ENCODE data around the gene UQCC2.

Gene UQCC2

DNA sequence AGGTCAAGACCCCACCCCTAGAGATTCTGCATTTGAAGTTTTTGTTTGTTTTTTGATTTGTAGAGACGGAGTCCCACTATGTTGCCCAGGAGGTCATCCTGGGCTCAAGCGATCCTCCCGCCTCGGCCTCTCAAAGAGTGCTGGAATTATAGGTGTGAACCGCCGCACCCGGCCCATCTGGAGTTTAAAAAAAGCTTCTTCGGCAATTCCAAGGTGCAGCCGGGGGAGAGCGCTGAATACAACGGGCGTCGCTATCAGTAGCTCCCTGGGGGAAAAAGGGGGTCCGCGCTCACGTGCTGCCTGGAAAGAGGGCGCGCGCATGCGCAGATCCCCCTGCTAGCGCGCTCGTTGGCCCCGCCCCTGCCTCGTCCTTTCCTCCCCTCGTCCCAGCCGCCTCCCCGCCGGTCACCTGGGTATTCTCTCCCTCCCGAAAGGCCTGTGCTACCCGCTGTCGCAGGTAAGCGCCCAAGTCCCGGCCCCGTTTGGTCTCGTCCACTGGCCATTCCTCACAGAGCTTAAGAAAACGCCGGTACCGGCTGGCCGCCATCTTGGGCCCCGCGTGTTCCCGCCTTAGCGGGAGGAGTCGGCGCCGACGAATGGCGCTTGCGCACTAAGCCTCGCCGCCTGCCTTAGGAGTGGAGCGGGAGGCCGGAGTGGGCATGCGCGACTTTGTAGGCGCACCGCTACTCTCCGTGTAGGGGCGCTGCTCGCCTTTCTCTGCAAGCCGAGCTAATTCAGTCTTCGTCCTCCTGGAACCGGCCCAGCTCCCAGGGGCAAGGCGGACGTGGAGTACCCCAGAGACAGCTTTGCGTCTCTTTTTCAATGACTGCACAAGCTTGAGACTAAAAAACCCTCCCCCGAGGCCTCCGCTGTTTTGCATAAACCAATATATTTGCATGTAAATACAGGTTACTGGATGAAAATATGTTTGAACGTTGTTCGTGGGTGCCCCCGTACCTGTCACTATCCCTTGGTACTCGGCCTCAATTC, at the start of gene UQCC2:
UQCC2 (minus strand) TSS at position 561 of the 990 bp plus-strand sequence; CDS start at position 547, 14 bp downstream.
- peak; percentile 96 for DNase-seq (ENCODE audit: low read depth in 2 of 2)

DNA sequence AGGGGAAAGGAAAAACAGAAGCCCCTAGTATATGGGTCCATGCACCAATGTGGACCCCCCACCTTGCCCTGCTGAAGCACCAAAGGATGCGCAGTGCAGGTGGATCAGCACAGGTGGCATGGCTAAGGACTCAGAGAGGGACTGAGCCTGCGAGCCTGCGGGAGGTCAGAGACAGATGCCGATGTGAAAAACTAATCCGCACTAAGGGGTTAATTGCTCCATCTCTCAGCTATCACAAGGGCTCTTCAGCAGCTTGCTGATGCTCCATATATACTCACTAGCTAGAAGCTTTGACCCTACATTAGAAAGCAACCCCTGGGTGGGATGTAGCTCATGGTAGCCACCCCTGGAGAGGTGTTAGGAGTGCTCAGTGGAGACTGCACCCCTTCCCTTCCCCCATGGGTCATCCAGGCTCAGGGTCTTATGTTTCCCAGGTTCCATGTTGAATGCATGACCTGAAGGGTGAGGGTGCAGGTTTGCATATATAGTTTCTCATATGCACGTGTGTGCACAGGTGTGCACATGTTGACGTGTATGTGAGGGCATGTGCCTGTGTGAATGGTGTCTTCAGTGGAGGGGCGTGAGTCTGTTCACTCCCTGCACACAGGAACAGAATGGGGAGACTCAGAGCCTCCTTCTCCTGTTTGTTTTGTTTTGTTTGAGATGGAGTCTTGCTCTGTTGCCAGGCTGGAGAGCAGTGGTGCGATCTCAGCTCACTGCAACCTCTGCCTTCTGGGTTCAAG, 48.6 kb upstream of the UQCC2 start:
- DNase-seq (ENCODE audit: low read depth in 2 of 2) = no peak

DNA sequence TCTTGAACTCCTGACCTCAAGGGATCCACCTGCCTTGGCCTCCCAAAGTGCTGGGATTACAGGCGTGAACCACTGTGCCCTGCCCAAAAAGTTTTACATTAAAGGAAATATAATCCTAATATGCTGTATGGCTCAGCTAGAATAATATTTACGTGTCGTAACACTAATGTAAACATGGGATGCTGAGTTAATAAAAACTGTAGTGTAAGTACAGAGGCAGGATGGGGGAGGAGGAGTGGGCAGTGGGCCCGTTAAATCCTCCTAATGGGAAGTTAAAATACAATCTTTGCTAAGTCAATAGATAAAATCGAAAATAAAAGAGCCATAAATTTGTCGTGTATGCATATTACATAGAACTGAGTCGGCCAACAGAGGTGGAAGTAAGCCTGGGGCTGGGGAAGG, 47.3 kb upstream of the UQCC2 start:
- DNase-seq (ENCODE audit: low read depth in 2 of 2) = no peak

DNA sequence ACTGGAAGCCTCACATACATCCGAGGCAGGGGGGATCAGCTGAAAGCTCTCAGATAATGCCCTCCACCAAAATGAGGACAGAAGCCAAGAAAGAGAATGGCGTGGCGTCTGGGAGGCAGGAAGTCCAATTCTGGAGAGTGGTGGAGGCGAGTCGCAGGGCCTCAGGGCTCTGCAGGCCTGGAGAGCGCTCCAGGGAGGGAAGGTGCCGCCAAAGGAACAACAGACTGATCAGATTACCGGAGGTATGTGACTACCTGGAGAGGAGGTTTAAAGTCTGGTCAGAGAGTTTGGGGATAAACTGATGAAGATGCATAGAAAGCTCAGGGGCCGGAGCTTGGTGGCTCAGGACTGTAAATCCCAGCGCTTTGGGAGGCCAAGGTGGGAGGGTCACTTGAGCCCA, 46.4 kb upstream of the UQCC2 start:
- DNase-seq (ENCODE audit: low read depth in 2 of 2) = no peak

DNA sequence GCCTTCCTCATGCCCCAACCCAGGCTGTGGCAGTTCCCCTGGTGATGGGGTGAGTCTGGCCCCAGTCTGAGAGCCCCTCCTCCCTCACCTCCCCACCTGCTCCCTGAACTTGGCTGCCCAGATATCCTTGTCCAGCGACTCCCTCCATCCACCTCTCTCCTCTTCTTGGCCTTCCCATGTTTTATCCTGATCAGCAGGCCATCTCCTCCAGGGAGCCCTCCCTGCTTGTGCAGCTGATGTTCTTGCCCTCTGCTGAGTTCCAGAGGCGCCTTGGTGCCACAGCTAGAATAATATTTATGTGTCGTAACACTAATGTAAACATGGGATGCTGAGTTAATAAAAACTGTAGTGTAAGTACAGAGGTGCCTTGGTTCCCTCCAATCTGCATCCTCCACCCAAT, 45.6 kb upstream of the UQCC2 start:
- DNase-seq (ENCODE audit: low read depth in 2 of 2) = no peak

DNA sequence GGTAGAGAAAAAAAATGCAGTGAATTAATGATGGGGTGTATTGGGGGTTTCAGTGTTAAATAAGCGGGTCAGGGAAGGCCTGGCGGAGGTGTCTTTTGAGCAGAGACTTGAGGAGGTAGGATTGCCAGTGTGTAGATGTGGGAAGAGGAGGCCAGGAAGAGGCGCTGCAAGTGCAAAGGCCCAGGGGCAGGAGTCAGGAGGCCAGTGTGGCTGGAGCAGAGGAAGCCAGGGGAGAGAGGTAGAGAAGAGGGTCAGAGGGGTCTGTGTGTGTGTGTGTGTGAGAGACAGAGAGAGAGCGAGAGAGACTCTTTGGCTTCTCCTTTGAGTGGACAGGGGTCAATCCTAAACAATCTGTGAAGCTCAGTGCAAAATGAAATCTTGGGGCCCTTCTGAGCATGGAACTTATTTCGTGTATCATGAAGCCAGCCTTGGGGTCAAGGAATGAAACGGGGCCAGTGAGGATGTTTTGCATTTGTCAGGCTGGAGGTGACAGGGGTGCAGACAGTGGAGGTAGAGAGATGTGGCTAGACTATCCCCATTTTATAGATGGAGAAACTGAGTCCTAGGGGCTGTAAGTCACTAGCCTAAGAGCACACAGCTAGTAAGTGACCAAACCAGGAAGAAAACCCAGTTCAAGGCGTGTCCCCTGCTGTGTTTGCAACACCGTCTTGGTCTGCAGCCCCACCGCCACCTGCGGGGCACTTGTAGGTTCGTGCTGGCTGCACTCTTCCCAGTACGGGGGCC, 44.9 kb upstream of the UQCC2 start:
- no peak for DNase-seq (ENCODE audit: low read depth in 2 of 2)

DNA sequence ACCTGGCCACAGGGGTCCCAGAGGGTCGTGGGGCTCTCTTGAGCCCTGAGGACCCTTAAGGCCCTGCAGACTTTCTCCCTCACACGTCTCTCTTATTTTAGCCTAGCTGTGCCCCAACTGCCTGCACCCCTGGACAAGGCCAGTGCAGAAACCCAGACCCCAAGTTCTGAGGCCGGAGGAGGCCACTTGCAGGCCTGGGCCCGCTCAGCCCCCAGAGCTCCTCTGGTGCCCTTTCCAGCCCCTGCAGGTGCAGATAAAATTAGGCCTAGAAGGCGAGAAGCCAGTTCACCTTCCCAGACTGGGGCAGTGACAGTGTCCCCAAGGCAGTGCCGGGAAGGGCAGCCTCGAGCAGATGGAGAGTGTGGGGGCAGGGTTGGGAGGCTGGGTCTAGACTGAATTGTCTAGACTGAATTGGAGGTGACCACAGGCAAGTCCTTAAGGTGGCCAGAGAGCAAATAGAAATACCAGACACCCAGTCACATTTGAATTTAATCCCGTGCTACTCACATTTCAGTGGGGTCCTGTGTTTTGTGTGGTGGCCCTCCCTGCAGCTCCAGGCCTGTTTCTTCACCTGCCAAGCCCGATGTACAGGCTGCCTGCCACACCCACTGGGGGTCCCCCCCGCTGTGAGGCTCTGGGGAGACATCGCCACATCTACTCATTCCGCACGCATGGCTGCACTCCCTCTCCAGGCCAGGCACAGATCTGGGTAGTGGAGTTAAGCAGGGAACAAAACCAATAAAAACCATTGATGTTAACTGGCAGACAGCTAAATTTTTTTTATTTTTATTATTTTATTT, 43.8 kb upstream of the UQCC2 start:
- DNase-seq (ENCODE audit: low read depth in 2 of 2) = no peak

DNA sequence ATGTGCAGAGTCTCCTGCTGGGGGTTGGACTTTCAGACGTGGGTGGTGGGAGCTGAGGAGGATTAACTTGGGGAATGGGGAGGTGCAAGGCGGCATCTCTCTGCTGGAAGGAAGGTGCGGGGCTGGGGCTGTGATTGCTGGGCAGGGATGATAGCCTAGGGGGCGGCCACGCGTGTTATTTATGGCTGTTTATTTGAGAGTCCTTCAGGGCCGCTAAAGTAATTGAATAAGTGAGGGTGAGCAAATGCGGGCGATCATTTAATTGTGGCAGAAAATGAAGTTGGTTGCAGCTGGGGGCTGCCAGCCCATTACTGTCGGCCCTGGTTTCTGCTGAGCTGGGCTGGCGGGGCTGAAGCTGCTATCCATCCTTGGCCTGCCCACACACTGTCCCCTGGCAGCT, 42.7 kb upstream of the UQCC2 start:
- no peak for DNase-seq (ENCODE audit: low read depth in 2 of 2)

DNA sequence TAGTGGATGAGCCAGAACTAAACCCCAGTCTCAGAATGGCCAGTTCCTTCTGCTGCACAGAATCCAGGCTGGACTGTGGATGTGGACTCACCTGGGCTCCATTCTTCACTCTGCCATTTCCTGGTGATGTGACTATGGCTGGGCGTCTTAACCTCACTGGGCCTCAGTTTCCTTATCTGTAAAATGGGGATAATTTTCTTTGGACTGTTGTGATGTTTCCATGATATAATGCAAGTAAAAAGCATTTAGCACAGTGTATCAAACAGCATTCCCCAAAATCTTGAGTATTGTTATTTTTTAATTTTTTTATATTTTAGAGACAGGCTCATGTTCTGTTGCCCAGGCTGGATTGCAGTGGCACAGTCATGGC, 41.1 kb upstream of the UQCC2 start:
- no peak for DNase-seq (ENCODE audit: low read depth in 2 of 2)

DNA sequence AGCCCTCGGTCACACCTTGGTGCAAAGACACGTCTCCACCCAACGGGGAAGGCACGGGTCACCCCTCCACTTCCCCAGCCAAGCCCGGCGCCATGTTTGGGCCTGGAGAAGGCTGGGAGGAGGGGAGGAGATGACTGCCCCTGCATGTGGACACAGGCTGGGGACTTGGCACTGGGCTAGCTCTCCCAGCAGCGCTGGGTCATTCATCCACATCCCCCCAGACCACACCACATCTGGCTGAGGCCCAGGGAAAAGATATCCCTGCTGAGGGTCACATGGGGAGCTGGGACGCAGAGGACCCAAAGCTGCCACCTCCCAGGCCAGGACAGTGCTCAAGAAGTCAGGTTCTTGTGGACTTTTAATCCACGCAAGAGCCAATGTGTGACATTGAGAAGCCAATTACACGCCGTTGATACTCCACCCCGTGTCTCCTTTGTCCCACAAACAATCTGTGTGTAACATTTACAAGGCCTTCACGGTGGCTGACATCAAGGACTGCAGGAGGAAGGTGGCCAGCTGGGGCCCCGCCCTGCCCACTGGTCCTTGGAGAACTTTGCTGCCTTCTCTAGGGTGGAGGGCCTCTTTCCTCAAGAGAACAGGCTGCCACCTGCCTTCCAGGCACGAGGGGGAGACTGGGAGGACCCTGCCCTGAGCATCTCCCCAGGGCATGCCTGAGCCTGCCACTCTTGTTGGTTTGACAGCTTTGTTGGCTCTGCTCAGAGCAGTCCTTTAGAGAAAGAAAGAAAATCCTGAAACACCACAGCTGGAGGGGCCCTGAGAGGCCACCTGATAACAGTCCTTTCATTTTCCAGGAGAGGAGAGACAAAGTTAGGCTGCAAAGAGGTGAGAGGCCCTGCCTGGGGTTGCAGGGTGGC, 40.5 kb upstream of the UQCC2 start:
- DNase-seq (ENCODE audit: low read depth in 2 of 2) = no peak

DNA sequence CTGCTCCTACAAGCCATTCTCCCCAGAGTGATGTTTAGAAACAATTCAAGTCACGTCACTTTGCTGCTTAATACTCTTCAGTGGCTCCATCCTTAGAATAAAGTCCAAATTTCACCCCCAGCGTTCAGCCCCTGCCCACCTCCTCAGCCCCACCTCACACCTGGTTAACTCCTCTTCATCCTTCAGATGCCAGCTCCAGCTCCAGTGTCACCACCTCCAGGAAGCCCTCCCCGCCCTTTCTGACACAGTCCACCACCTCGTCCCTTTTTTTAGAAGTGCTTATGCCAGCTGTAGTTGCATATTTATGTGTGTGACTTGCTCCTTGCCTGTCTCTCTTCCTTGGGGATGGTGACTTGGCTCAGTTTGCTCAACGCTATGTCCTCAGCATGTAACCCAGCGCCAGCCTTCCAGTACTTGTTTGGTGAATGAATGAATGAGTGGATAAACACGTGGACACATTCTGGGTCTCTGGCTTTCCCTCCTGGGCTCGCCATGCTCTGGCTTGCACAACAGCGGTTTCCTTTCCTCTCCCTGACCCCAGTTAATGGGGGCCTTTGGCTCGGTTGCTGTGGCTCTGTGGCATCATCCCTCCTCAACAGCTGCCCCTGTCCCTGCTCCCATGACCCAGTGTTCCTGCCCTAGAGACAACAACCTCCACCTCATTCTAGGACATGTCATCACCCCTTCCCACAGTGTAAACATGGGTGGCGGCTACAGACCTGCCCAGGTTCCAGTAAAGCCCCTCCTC, 38.9 kb upstream of the UQCC2 start:
- DNase-seq (ENCODE audit: low read depth in 2 of 2) = no peak

DNA sequence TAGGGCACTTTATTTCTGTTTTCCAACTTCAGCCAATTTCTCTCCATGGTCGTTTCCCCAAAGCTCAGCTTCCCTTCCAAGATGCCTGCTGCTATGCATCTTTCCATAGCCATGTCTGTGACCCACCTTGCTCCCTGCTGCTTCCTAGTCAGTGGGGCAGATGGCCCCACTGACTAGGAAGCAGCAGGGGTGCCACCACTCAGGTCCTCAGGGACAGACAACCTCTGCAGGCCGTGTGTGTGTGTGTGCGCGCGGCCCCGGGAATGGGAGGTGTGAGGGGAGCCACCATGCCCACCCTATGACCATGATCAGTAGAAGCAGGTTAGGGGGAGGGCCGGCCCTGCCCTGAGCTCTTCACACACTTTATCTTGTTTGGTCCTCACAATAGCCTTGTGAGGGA, 37.9 kb upstream of the UQCC2 start:
- no peak for DNase-seq (ENCODE audit: low read depth in 2 of 2)

DNA sequence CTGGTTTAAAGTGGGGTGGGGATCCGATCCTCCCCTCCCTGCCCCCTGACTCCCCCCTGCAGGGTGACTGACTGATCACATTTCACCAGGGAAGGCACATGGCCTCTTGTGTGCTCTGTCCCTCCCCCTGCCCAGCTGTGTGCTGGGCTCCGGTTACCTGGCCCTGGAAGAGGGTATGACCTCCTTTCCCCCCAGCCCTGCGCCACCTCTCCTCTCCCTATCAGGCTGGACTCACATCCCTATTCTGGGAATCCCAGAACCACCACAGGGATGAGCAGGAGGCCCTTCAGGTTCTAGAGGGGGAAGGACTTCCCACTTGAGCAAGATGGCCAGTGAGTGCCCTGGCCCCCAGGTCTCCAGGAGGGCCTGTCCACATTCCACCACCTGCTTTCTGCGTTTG, 37.3 kb upstream of the UQCC2 start:
- DNase-seq (ENCODE audit: low read depth in 2 of 2) = no peak

DNA sequence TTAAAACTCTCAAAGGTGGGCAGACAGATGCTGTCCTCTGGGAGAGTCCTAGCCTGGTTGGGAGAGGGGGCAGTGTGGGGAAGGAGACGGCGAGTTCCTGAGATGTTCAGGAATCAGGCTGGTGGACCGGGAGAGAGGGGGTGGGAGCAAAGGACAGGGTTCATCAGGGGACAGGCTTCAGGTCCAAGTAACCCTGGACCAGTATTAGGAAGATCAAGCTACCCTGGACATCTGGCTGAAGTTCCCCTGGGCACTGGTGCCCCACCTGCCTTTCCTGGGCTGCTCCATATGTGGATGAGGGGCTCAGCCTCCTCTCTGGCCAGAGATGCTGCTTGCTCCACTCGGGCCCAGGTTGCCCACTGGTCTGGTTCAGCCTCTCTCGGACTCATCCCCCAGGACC, 36.3 kb upstream of the UQCC2 start:
- no peak for DNase-seq (ENCODE audit: low read depth in 2 of 2)

DNA sequence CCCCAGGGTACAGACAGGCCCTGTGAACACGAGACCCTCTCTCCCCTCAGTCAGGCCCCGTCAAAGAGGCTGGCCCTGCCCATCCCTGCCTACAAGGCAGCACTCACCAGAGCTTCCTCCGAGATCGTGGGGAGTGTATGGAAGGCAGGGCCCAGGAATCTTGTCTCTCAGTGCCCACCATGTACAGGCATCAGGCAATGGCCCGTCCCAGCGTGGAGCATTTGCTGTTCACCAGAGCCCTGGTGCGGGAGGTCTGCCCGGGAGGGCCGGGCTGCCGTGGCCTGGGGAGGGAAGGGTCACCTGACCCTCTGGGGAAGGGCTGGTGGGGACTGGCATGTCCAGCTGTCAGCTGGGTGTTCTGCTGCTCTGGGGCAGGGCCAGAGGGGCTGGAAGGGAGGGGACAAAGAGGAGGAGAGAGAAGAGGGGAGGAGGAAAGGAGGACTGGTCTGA, 35.2 kb upstream of the UQCC2 start, which contains the start of gene IP6K3:
IP6K3 (minus strand) TSS at position 255 of the 450 bp plus-strand sequence. CDS start 11,429 bp downstream, outside the sequence.
- no peak for DNase-seq (ENCODE audit: low read depth in 2 of 2)

DNA sequence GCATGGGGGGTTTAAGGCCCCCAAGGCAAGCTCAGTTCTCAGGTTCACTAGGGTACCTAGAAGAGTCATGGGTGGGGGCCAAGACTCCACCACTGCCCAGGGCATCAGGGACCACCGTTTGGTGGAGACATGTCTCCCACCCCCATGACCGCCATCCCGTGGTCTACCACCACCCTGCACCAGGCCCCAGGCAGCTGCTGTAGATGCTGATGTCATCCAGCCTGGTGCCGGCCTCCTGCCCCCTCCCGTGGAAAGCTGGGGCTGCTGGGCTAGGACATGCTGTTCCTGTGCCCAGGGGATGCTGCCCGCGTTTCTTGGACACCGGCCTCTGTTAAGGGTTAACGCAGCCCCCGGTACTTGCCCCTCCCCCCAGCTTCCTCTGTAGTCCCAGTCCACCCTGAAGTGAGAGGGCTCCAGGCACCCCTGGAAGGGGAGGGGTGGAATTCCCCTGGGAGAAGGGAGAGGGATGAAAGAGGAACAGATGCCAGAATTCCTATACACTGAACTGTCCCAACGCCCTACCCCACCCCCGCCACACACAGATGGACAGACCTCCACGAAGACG, 34.6 kb upstream of the UQCC2 start:
- DNase-seq (ENCODE audit: low read depth in 2 of 2) = no peak

DNA sequence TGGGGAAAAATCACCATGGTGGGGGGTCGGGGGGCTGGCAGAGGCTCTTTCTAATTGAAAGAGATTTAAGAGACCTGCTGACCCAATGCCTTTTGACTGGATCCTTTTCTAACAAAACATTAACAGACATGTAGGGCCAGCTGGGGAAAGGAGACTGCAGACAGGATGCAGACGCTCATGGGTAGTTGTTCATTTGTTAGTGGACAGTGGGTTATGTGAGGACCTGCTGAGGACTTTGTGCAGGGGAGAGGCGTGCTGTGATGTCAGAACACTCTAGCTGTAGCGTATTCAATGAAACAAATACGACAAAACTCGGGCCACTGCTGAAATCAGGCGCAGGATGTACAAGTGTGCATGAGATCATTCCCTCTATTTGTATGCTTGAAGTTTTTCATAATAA, 34.0 kb upstream of the UQCC2 start:
- DNase-seq (ENCODE audit: low read depth in 2 of 2) = no peak

DNA sequence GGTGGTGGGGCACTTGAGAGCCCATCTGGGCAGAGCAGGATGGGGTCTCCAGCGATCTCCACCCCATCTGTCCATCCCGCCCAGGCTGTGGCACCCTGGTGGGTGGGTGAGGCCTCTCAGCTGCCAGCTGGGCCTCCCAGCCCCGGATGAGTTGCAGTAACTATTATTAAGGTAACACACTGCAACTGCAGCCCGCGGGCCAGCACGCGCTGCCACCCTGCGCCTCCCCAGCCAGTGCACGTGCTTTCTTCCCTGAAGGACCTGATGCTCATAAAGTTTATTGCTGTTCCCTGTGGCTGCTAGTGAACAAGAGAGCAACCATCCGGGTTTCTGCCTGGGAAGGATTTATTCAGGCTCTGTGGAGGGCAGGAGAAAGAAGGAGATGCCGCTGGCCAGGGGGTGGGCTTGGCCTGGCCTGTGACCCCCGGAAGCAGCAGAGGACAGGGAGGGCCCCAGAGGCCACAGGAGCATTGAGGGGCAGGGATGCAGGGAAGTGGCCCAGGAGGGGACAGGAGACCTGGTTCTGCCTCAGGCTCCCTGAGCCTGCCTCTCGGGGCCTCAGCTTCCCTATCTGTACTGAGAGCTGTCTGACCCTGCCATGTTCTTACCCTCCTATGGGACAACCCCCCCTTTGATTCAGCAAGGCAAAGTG, 33.5 kb upstream of the UQCC2 start:
- no peak for DNase-seq (ENCODE audit: low read depth in 2 of 2)

Measured in stimulated activated CD8-positive, alpha-beta memory T cell treated with anti-CD3 and anti-CD28 coated beads, Interleukin-2, amount 100 ng/mL, for 48 hours (primary cell).